ENCODE measurements around the gene BCL2L11.

- TF ChIP-seq CTCF (IDR thresholded peaks at IDR 0.05; ENCODE audit: insufficient read depth, low read length) (no peak), GABPA (IDR thresholded peaks at IDR 0.05; ENCODE audit: low read depth) (no peak), POLR2AphosphoS5 (IDR thresholded peaks at IDR 0.05; ENCODE audit: low read depth) (no peak), REST (IDR thresholded peaks at IDR 0.05; ENCODE audit: insufficient replicate concordance, low read depth) (no peak)
These were observed 61.4 kb downstream of the BCL2L11 start for GRCh38 chr2:111182121-111182520.

All from HL-60 (cell line).